ENCODE results near the gene RBM28.

GRCh38 chr7:128284102-128284501, 59.6 kb downstream of the RBM28 start:
- TF ChIP-seq SIN3A (IDR thresholded peaks at IDR 0.05; ENCODE audit: borderline replicate concordance, insufficient read depth, low read length) (no peak), TAF1 (IDR thresholded peaks at IDR 0.05; ENCODE audit: borderline replicate concordance, insufficient read depth, low read length) (no peak), POLR2AphosphoS5 (IDR thresholded peaks at IDR 0.05; ENCODE audit: low read depth, low read length) (no peak), REST (IDR thresholded peaks at IDR 0.05; ENCODE audit: insufficient read depth in 1 of 2, low read depth in 2 of 2, low read length in 2 of 2) (no peak), FOXP2 (optimal IDR thresholded peaks at IDR 0.05; ENCODE audit: borderline replicate concordance, extremely low read depth, extremely low read length, insufficient read depth) (no peak)
